ENCODE results near the gene TMEM74B.

DNA sequence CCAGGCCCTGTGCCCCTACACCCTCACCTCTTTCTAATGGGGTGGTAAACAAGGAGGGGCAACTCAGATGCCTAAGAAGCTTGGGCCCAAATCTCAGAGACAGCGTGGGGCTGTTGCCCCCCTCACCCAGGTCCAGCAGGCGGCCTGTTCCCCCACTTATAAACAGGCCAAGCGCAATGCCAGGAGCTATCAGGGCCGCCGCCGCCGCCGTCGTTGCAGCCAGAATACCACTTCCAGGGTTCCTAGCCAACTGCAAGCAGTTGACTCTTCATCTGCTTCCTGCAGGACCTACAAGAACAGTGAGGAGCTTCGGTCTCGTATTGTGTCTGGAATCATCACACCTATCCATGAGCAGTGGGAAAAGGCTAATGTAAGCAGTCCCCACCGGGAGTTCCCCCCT is 49.9 kb downstream of the TMEM74B start:
- TF ChIP-seq EZH2 (optimal IDR thresholded peaks at IDR 0.05; ENCODE audit: low read depth, low read length): no peak
- TF ChIP-seq, protein P1, sequence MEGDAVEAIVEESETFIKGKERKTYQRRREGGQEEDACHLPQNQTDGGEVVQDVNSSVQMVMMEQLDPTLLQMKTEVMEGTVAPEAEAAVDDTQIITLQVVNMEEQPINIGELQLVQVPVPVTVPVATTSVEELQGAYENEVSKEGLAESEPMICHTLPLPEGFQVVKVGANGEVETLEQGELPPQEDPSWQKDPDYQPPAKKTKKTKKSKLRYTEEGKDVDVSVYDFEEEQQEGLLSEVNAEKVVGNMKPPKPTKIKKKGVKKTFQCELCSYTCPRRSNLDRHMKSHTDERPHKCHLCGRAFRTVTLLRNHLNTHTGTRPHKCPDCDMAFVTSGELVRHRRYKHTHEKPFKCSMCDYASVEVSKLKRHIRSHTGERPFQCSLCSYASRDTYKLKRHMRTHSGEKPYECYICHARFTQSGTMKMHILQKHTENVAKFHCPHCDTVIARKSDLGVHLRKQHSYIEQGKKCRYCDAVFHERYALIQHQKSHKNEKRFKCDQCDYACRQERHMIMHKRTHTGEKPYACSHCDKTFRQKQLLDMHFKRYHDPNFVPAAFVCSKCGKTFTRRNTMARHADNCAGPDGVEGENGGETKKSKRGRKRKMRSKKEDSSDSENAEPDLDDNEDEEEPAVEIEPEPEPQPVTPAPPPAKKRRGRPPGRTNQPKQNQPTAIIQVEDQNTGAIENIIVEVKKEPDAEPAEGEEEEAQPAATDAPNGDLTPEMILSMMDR (IDR thresholded peaks at IDR 0.05; ENCODE audit: low read length): no peak
- TF ChIP-seq EZH2phosphoT487 (IDR thresholded peaks at IDR 0.05; ENCODE audit: low read length): no peak

Measured in MM.1S (cell line).